ENCODE measurements around the gene PCNP. TPM values are rescaled to one million over a fixed set of nuclear protein-coding genes. Genes with fewer than 3 reads are reported as not detected.

Gene PCNP
- total RNA-seq: 100 to 1,000 TPM; 104 to 237 (median 166) TPM
- 100 to 1,000 TPM; 150 to 164 TPM for polyA plus RNA-seq
- long read RNA-seq, donor 1, transcript PCNP-202 (5 exons, 2,165 nt): major isoform, 279 of 741 reads
- long read RNA-seq, donor 1, transcript PCNP-204 (4 exons, 2,028 nt): minor isoform, 89 of 741 reads
- long read RNA-seq, donor 1, transcript PCNP-201 (5 exons, 2,342 nt): minor isoform, 244 of 741 reads
- long read RNA-seq, donor 1, transcript PCNP-207 (5 exons, 786 nt): minor isoform, 27 of 741 reads
- long read RNA-seq, donor 1, partial matches to known transcripts: 21 of 741 reads
- long read RNA-seq, donor 1, other reads (novel, unspliced or antisense): 71 of 741 reads
- long read RNA-seq, donor 2, transcript PCNP-202 (5 exons, 2,165 nt): minor isoform, 16 of 56 reads
- long read RNA-seq, donor 2, transcript PCNP-201 (5 exons, 2,342 nt): major isoform, 27 of 56 reads
- long read RNA-seq, donor 2, partial matches to known transcripts: 0 of 56 reads
- long read RNA-seq, donor 2, other reads (novel, unspliced or antisense): 0 of 56 reads
- long read RNA-seq, donor 3, transcript PCNP-202 (5 exons, 2,165 nt): major isoform, 121 of 272 reads
- long read RNA-seq, donor 3, transcript PCNP-201 (5 exons, 2,342 nt): minor isoform, 79 of 272 reads
- long read RNA-seq, donor 3, transcript PCNP-204 (4 exons, 2,028 nt): minor isoform, 25 of 272 reads
- long read RNA-seq, donor 3, transcript PCNP-207 (5 exons, 786 nt): minor isoform, 8 of 272 reads
- long read RNA-seq, donor 3, partial matches to known transcripts: 6 of 272 reads
- long read RNA-seq, donor 3, other reads (novel, unspliced or antisense): 26 of 272 reads

GRCh38 chr3:101573449-101574387, at the start of gene PCNP:
TSS of gene PCNP (plus strand) at chr3:101574180. CDS start at chr3:101574216, 36 bp downstream.
- peak; percentile 71 to 88 (median 88) for TF ChIP-seq CTCF (IDR thresholded peaks at IDR 0.05)
- TF ChIP-seq EP300 (IDR thresholded peaks at IDR 0.05): no peak
- peak; percentile 86 for TF ChIP-seq POLR2A (IDR thresholded peaks at IDR 0.05)
- peak within 1 kb of the TSS; percentile 92 to 96 for H3K27ac ChIP-seq
- 1 to 2% (median 1%) methylated on average over 40 to 47 of the region's 47 CpGs for WGBS, 3 donors
- H3K4me3 ChIP-seq: peak within 1 kb of the TSS; percentile 84
- DNase-seq: peak; percentile 98 to 99 (median 99)
- intact Hi-C loops (cut with DNase I): loop anchor here in 2 of 4 donors (2.0 to 10.0 kb wide), 3 partner anchors 101 to 865 kb away; partner anchors contain the start of genes RPL24 (in 1 of the 2), TFG (in 1 of the 2) and ZBTB11 (in 1 of the 2)
- H3K9me3 ChIP-seq: no peaks in the 10 kb centered on the region
- no peaks in the 10 kb centered on the region for H3K36me3 ChIP-seq
- H3K27me3 ChIP-seq: no peaks in the 10 kb centered on the region
- H3K4me1 ChIP-seq (ENCODE audit: insufficient read depth): peaks cover 4% of the 10 kb centered on the region

- Histone ChIP-seq H3K36me3 (no peaks in the 10 kb centered on the region), H3K4me1 (ENCODE audit: insufficient read depth) (no peaks in the 10 kb centered on the region), H3K27ac (no peak overlapping the region), H3K27me3 (no peaks in the 10 kb centered on the region), H3K9me3 (peaks cover 0 to 3% of the 10 kb centered on the region in 2 donors), H3K4me3 (no peak overlapping the region)
- no peak for TF ChIP-seq CTCF (IDR thresholded peaks at IDR 0.05)
- no peak for TF ChIP-seq EP300 (IDR thresholded peaks at IDR 0.05)
- TF ChIP-seq POLR2A (IDR thresholded peaks at IDR 0.05): no peak
- intact Hi-C loops (cut with DNase I): no loop called here
- DNase-seq: no peak
- 46 to 67% (median 54%) methylated on average over 4 of the region's 4 CpGs for WGBS, 3 donors
Measured at GRCh38 chr3:101527441-101527840, 46.5 kb upstream of the PCNP start.

- Histone ChIP-seq H3K27ac (no peak overlapping the region), H3K27me3 (no peaks in the 10 kb centered on the region), H3K4me1 (ENCODE audit: insufficient read depth) (no peaks in the 10 kb centered on the region), H3K36me3 (no peaks in the 10 kb centered on the region), H3K4me3 (no peak overlapping the region), H3K9me3 (peaks cover 0 to 3% of the 10 kb centered on the region in 2 donors)
- no peak for DNase-seq
- 13 to 42% (median 33%) methylated on average over 1 of the region's 1 CpG for WGBS, 3 donors
- TF ChIP-seq EP300 (IDR thresholded peaks at IDR 0.05) (no peak), POLR2A (IDR thresholded peaks at IDR 0.05) (no peak), CTCF (IDR thresholded peaks at IDR 0.05) (no peak)
- intact Hi-C loops (cut with DNase I): no loop called here
Measured at GRCh38 chr3:101527906-101528305, 46.1 kb upstream of the PCNP start.

All from ovary (tissue), 10 donors.